Measurements from ENCODE around the gene RNASEH2A.

The RNASEH2A gene

DNA sequence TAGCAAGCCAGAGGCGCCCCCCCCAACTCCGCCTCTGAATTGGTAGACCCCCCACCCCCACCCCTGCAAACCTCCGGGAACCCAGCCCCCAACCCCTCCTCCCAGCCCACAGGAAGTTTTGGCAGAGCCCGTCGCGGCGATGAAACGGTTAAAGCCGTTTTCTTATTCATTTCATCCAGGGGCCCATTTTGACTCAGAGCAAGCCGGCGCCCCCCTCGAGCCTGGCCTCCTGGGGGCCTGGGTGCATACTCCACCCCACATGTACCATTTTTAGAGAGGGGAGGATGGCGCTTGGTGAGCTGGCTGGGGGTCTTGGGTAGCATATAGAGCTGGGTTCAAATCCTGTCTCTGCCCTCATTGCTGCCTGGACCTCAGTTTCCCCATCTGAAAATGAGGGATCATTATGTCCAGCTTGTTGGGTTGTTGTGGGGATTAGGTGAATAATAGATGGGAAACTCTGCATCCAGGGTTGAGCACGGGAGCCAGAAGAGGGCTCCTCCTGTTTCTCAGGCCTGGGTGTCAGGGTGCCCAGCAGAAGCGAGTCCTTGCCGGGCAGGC, 23.0 kb upstream of the RNASEH2A start:
- DNase-seq, result peak; percentile 48

- peak; percentile 25 for DNase-seq
Measured at GRCh38 chr19:12783849-12784393, 22.5 kb upstream of the RNASEH2A start.

DNA sequence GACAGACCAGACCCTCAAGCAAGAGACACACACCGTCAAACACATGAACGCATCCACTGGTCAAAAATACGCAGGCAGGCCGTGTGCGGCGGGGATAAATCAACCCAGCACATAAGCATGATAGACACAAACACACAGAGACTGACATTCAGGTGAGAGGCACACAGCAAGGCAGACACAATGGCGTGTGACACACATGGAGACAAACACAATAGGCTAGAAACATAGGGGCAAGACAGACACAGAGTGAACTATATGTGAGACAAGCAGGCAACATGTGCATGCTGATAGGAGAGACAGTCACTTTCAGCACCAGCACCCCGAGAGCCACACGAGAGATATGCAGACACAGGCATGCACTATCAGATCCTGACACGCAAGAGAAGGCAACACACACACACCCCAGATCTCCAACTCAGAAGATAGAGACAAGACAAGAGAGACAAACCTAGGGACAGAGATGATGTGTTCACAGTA, 22.0 kb upstream of the RNASEH2A start:
- peak; percentile 26 for DNase-seq

GRCh38 chr19:12784871-12785430, 21.4 kb upstream of the RNASEH2A start:
- peak; percentile 14 for DNase-seq

DNA sequence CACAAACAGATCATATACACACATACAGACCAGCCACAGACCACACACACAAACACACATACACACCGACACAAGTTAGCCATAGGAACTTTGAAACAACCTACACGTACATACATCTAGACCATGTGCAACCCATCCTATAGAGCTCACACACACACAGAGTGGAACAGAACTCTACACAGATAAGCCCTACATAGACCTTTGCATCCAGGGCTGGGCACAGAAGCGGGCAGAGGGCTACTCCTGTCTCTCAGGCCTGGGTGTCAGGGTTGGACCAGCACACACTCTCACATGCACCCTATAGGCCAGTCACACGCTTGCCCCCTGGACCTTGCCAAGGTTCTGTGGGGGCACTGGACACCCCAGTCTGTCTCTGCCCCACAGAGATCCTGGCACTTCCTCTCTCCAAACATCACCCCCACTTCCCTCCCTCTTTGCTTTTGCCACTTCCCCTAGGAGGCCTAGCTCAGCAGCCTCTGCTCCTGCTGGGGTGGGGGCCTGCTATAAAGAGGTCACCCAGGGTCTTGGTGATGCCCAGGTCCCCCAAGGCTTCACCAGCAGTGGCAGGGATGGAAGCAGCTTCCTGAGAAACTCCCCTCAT, 20.9 kb upstream of the RNASEH2A start:
- DNase-seq, result no peak

GRCh38 chr19:12786141-12786870, 20.1 kb upstream of the RNASEH2A start:
- peak; percentile 24 for DNase-seq

DNA sequence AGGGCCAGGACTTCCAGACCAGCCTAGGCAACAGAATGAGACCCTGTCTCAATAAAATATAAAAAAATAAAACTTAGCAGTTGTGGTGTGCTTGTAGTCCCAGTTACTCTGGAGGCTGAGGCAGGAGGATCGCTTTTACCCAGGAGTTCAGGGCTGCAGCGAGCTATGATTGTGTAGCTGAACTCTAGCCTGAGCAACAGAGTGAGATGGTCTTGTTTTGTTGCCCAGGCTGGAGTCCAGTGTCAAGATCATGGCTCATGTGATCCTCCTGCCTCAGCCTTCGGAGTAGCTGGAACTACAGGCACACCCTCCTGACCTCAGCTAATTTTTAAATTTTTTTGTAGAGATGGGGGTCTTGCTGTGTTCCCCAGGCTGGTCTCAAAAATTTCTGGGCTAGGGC, 19.4 kb upstream of the RNASEH2A start:
- no peak for DNase-seq

GRCh38 chr19:12787458-12787857, 18.9 kb upstream of the RNASEH2A start:
- no peak for DNase-seq

DNA sequence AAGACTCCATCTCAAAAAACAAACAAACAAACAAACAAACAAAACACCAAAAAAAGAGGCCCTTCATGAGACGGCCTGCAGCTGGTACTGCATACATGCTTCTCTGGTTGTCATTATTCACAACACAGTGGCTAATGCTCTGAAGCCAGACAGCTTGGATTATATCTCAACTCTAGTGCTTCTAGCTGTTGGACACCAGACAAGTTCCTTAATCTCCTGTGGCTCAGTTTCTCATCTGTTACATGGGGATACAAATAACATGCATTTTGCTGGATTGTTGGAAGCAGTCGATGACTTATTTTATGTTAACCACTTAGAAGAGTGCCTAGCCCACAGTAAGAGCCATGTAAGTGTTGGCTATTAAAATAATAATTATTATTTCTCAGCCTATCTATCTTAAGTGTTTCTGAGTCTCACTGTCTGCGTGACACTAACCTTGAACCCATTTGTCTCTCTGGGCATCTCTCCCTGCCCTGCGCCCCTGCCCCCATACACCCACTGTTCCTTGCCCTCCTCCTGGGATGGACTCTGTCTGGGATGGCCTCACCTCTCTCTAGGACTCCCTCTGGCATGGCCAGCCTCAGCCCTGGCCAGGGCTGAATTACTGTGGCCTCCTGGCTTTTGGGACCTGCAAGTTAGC, 18.2 kb upstream of the RNASEH2A start:
- DNase-seq, result no peak

- peak; percentile 28 for DNase-seq
Measured at GRCh38 chr19:12788682-12789097, 17.7 kb upstream of the RNASEH2A start.

DNA sequence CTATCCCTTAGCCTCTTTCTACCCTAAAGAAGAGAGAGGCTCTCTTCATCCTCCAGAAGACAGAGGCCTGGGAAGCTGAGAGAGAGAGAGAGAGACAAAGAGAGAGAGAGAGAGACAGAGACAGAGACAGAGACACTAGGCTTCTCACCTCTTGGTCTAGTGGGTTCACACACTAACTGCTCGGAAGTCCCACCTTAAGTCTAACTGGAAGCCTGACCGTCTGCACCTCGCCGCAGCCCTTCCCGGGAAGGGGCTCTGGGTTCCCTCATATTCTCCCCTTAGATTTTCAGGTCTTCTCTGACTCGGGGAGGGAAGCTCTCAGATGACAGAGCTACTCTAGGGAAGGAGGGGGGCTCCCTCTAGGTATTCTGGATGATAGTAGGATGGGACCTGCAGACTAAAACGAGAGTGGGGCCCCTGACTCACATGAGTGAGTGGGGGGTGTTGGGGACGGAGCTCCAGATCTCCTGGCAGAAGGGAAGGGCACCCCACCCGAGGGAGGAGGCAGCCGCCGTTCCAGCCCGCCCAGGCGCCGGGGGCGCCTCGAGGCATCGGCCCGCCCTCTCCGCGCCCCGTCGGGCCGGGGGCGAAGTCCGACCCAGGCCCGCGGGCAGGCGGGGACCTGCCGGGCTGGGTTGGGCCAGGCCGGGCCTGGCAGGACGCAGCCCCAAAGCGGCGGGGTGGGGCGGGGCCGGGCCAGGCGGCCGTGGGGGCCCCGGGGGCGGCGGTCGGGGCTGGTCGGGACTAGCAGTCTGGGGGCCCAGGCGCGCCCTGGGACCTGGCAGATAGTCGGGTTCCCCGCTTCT, 17.1 kb upstream of the RNASEH2A start:
- no peak for DNase-seq

- DNase-seq, result peak; percentile 89
Measured at GRCh38 chr19:12789904-12790619, 16.3 kb upstream of the RNASEH2A start.

DNA sequence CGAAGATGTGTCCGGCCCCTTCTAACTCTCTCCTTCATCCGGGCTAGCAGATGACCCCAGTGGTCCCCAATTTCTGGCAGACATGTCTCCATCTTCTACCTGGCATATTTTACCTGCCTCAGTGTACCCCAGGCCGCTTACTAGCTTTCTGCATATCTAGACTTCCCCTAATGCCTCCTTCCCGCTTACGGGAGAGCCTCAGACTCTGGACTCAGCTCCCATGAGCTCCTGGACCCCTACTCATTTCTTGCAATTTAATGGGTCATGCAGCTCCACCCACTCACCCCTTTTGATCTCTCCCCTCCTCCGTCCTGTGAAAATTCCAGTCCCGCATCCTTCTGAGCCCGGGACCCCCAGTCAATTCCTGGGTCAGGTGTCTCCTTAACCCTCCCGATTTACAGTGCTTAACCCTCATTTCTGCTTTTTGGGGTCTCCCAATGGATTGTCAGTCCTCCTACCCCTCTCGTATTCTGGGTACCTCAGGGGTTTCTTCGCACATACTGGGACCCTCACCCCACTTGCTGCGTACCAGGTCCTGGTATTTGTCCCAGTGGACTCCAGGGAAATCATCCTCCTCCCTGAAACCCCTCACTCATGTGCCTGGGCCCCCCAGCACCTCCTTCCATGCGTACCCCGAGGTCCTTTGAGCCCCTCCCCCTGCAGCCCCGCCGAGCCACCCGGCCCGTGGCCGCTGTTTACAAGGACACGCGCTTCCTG, 15.6 kb upstream of the RNASEH2A start:
- peak; percentile 19 for DNase-seq

- DNase-seq, result peak; percentile 98
Measured at GRCh38 chr19:12791345-12792050, 14.9 kb upstream of the RNASEH2A start, which contains the start of gene JUNB. Gene JUNB (plus strand): TSS chr19:12791486. CDS start chr19:12791772, 286 bp downstream.

- peak; percentile 84 for DNase-seq
Measured at GRCh38 chr19:12792051-12792852, 14.1 kb upstream of the RNASEH2A start.

- DNase-seq, result no peak
Measured at GRCh38 chr19:12792853-12793289, 13.5 kb upstream of the RNASEH2A start.

- DNase-seq, result peak; percentile 95
Measured at GRCh38 chr19:12793290-12794195, 12.8 kb upstream of the RNASEH2A start.

All from CD4-positive, alpha-beta T cell treated with Interleukin-6 for 4 hours (primary cell).